GM19438 (cell line): ENCODE results near the gene TMEM30B.
A peak's percentile ranks its signal among the peaks of the same experiment; 100 is the strongest.

Source experiments
- ATAC-seq: cut with Tn5 transposase; IDR thresholded peaks from one replicate; pipeline ENCODE4 v1.9.1; 2021; ENCODE audit warnings: low read depth; ENCODE audit not compliant: unreplicated experiment

TMEM30B gene

DNA sequence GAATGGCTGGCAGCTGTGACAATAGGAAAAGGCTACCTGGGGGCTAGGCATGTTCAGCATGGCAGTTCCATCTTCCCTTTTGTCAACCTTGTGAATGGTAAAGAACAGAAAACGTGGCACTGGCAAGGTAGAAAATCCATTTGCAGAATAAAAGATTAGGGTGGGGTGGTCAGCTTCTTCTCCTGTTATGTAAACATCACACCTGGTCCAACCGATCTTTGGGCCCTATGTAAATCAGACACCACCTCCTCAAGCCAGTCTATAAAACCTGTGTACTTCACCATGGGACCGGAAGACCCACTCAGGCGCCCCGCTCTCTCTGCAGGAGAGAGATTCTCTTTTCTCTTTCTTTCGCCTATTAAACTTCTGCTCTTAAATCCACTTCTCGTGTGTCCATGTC is 19.6 kb upstream of the TMEM30B start:
- no peak for ATAC-seq

DNA sequence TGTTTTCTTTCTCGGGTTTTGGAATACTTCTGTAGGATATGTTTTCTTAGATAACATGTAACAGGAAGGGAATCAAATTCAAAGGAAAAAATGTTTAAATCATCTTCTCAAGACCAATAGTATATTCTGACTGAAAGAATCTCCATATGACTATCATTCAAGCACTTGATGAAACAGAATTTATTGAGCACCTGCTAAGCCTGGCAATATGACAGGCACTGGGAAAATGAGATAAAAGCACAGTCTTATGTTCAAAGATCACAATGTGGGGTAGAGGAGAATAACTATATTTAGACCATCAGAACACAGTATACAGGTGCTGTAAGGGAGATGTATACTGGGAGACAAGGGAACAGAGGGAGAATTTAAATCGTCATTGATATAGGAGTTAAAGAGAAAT is 19.1 kb upstream of the TMEM30B start:
- no peak for ATAC-seq

DNA sequence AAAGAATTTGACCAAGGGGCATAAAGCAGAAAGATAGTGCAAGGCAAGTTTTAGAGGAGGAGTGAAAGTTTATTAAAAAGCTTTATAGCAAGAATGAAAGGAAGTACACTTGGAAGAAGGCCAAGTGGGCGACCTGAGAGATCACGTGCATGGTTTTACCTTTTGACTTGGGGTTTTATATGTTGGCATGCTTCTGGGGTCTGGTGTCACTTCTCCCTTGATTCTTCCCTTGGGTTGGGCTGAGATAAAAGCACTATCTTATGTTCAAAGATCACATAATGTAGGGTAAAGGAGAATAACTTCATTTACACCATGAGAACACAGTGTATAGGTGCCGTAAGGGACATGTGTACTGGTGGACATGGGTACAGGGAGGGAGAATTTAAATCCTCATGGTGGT is 17.7 kb upstream of the TMEM30B start:
- no peak for ATAC-seq

DNA sequence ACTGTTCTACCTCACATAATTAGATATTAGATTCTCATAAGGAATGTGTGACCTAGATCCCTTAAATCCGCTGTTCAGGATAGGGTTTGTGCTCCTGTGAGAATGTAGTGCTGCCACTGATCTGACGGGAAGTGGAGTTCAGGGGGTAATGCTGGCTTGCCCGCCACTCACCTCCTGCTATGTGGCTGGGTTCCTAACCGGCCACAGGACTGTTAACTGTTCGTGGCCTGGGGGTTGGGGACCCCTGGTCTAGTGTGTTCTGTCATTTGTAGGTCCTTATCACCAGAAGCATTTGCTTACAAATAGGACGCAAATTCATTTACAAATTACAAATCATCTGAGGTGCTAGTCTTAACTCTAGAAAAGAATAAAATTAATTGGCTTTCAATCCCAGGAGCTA is 16.4 kb upstream of the TMEM30B start:
- ATAC-seq: no peak

DNA sequence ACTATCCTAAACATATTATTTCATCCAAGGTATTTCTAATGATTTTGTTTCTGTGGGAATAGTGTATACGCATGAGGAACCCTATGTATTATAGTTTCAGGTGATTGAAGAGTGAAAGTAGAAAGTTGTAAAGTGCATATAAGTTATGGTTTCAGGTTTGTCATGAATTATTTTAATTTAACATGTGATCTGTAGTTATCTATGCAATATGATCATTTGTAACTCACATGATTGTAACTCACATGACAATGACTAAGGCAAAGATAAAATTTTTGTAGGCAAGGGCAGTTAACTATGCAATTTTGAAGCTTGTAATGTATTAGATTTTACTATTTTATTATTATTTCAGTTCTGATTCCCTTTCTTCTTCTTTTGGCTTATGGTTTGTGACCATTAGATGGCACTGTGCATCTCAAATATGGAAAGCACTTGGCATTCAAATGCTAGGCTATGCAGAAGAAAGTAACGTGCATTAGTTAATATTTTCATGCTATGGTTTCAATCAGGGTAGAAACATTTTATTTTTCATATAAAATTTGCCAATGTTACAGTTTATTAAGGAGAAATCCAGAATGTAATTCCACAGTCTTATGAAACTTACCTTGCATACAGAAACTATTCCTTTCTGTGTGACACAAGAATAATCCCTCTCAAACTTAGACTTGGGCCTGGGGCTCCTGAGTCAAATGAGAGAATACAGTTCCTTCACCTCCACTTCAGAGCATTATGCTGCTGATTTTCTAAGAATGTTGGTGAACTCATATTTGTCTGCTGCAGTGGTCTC is 15.8 kb upstream of the TMEM30B start:
- ATAC-seq: no peak

GRCh38 chr14:61296151-61296550 is 15.0 kb upstream of the TMEM30B start:
- ATAC-seq: no peak

GRCh38 chr14:61290701-61291100 is 9.6 kb upstream of the TMEM30B start:
- ATAC-seq: no peak

DNA sequence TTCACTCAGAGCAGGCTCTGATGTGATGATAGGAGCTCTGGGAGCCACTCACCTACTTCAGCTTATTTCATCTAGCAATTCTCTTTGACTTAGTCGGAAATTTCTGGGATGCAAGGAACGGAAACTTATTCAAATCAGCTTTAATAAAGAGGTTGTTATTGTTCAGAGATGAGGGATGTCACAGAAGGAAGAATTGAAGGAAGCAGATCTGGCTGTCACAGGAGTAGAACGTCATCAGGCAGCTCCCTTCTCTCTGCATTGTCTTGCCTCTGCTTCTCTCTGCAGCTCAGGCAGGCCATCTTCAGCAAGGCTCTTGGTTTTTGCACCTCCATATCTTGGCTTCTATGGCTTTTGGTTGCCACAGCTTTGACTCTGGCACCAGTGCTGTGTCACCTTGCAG is 7.6 kb upstream of the TMEM30B start:
- ATAC-seq: no peak

- no peak for ATAC-seq
Measured at GRCh38 chr14:61288228-61288627, 7.1 kb upstream of the TMEM30B start.

GRCh38 chr14:61287196-61287595 is 6.1 kb upstream of the TMEM30B start:
- ATAC-seq: no peak

- ATAC-seq: no peak
Measured at GRCh38 chr14:61285364-61285763, 4.2 kb upstream of the TMEM30B start.

- no peak for ATAC-seq
Measured at GRCh38 chr14:61284001-61284400, 2.9 kb upstream of the TMEM30B start.

DNA sequence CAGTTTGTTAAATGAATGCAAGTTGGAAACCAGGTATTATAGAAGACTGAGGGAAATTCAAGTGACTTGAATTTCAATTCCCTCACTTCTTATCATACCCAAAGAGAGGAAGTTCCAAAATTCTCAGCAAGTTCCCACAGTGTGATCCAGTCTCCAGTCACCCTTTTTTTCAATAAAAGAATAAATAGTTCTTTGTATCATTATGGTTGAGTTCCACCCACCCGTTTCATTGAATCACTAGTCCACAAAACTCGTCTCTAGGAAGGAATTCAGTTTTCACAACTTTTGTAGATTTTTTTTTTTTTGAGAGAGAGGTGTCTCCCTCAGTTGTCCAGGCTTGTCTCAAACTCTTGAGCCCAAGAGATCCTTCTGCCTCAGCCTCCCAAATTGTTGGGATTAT is 1.6 kb upstream of the TMEM30B start:
- ATAC-seq: no peak

DNA sequence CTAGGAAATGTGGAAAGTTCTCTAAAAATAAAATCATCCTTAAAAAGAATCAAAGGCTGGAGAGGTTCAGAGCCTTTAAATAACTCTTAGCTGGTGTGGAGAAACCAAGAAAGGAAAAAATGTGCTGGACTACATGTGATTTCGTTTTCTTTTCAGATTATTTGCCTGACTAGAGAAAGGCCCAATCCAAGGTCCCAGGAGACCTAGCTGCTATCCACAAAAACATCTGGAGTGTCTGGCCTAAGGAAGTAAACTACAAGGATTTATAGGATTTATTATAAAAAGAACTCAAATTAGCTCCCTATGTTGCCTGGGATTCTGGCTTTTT is 774 bp upstream of the TMEM30B start:
- no peak for ATAC-seq

GRCh38 chr14:61280526-61281185 is 482 bp downstream of the TMEM30B start:
- no peak for ATAC-seq

- no peak for ATAC-seq
Measured at GRCh38 chr14:61280092-61280525, 1.0 kb downstream of the TMEM30B start.

DNA sequence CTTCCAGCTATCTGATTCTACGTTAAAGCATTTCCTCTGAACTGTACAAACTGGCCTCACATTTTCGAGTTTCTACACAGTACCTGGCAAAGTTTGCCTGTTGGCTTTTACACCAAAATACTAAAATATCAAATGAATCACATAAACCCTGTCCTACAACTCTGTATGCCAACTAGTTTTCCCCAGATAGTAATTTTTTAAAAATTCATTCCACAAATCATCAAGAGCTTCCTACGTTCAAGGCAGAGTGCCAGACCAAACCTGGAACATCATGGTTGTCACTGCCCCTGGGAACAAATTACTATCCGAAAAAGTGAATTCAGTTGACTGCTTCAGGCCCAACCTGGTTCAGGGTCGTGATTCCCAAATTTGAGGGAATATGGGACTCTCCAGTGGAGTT is 2.1 kb downstream of the TMEM30B start:
- no peak for ATAC-seq

DNA sequence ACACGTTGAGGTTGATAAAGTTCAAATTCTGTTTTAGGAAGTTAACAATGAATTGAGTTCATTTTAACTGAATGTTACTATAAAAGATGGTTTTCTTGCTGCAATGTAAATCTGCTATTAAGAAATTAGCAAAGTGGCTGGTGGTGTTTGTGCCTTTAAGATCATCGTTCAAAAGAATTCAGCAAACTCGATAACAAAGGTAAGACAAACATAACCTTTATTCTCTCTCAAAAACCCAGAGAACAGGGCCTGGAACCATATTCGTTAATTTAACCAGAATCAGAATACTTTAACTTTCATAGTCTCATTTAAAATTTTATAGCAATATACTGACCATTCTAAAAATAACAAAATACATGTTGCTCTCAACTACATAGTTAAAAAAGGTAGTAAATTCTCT is 3.4 kb downstream of the TMEM30B start:
- no peak for ATAC-seq

- no peak for ATAC-seq
Measured at GRCh38 chr14:61277232-61277631, 3.9 kb downstream of the TMEM30B start.

- no peak for ATAC-seq
Measured at GRCh38 chr14:61271552-61271951, 9.6 kb downstream of the TMEM30B start.

DNA sequence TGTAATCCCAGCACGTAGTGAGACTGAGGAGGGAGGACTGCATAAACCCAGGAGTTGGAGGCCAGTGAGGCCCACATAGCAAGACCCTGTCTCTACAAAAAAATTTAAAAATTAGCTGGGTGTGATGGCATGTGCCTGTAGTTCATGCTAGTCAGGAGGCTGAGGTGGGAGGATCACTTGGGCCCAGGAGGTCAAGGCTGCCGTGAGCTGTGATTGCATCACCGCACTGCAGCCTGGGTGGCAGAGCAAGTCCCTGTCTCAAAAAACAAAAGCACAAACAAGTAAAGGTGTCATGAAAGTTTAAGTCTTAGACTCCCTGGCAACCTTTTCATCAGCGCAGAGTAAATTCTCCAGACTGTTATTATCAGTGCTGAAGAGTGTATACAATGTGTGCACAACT is 10.4 kb downstream of the TMEM30B start:
- no peak for ATAC-seq

GRCh38 chr14:61269321-61270083 is 11.6 kb downstream of the TMEM30B start:
- peak; percentile 81 for ATAC-seq
